HG03039 (cell line): ENCODE results near the gene TP63.

ENCODE experiments used
- ATAC-seq: cut with Tn5 transposase; IDR thresholded peaks from one replicate; pipeline ENCODE4 v1.9.1; 2021; ENCODE audit warnings: mild to moderate bottlenecking, moderate library complexity; ENCODE audit not compliant: unreplicated experiment

The TP63 gene

DNA sequence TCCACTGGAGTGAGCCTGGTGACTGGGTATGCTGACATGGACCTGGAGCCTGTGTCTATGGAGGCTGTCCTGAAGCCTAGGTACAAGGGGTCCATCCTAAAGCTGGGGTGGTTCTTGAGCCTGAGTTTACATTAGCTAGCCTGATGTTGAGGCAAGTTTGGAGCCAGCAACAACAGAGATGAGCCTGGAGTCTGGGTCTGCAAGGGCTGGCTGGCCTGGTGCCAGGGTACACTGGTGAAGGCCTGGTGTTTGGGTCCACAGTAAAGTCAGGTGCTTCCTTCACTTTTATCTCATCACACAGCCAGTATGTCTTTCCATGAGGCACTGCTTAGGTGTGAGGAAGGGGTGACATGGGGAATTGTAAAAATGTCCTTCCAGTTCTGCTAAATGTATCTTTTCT is 49.5 kb downstream of the TP63 start:
- ATAC-seq = no peak

DNA sequence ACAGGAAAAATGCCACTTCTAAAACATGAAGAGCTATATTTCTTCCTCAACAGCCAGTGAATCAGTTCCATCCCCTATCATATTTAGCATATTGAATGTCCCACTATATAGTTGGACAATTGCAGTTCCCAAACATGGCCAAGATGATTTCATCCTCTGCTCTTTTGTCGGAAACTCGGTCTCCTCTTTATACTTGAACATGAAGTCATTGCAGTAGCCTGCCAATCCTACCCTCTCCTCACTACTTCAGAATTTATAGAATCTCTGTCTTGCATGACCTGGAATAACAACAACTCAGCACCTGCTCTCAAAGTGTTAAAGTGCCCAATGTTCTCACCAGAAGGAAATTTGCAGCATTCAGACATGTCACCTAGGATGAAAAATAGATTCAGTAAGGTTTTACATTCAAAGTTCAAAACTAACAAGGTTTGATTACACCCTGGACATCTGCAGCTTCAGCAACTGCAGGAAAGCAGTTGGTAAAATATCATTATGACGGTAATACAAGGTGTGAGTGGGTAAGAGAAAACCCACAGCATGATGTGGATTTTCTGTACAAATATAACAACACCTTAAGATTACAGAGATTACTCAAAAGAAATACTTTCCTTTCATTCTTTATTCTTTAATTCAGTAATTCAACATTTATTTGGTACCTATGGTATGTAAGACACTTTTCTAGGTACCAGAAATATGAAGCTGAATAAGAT is 52.5 kb downstream of the TP63 start:
- ATAC-seq = no peak

DNA sequence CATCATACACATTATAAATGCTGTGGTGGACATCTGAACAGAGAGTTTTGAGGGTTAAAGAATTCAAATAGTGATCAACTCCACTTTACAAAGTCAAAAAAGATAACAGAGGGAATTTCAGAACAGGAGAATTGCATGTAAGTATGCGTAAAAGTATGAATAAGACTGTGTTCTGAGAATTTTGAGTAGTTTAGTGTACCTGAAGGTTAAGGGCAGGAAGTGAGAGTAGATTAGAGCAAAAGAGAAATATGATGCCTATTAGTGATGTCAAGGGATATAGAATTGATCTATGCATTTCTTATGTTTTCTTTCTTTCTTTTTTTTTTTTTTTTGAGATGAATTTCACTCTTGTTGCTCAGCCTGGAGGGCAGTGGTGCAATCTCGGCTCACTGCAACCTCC is 53.1 kb downstream of the TP63 start:
- ATAC-seq = no peak

DNA sequence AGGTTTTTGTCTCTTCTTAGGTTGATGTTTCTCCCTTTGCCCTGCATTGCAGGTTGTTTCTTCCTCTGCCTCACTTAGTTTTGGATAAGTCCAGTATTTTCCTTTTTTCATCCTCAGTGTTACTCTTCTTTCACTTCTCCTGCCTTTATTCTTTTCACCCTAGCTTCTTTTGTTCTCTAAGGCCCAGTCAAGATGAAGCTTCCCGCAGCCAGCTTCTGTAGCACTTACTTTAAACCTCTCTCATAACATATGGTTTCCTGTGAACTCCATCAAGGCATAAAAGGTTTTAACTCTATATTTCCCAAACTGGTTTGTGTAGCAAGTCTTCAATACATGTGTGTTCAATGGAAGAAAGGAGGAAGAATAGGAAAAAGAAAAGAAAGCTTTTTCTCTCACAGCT is 54.1 kb downstream of the TP63 start:
- no peak for ATAC-seq

DNA sequence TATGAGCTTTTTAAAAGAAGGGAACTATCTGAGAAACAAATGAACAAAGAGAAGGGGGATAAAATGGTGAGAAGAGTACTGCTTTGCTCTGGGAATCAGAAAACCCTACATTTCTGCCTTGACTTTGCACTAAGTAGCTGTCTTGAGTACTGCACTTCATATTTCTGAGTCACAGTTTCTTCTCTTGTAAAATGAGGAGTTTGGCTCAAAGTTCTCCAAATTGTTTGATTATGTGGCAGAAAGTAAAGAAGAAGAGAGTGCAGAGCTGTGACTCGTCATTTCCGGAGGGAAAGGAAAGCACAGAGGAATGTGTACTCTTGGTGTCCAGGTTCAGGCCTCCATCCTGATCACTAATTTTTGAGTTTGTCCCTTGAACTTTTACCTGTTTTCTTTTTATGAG is 54.7 kb downstream of the TP63 start:
- no peak for ATAC-seq

DNA sequence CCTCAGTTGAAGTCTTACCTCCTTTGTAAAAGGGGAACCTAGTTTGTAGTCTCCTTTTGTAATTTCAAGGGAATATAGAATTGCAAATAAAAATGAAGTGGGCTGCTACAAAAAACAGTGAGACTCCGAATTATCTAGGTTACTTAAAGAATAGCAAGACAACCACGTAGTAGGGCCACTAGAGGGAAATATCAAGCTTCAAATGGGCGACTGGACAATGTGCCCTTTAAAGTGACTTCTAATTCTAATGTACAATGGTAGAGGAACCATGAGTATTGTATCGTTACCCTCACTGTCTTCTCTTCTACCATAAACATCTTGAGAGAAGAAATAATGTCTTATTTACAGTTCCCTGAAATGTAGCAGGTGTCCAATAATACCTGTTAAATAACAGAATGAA is 56.3 kb downstream of the TP63 start:
- ATAC-seq = no peak

DNA sequence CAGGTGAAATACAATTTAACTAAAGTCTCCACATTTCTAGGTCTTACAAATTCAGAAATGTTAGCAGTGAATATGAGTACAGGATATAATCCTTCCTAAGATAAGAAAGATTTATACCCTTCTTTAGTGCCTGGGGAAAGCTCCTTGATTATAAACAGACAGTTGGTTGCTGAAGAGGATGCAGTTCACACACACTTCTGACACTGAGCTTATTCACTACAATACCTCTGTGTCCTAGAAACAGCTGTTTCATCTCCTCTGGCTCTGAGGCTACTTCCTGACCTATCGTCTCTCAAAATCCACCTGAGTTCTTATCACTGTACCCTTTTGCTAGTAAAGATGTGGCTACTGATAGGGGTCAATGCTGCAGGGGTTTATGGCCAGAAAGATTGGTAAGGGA is 57.1 kb downstream of the TP63 start:
- no peak for ATAC-seq

DNA sequence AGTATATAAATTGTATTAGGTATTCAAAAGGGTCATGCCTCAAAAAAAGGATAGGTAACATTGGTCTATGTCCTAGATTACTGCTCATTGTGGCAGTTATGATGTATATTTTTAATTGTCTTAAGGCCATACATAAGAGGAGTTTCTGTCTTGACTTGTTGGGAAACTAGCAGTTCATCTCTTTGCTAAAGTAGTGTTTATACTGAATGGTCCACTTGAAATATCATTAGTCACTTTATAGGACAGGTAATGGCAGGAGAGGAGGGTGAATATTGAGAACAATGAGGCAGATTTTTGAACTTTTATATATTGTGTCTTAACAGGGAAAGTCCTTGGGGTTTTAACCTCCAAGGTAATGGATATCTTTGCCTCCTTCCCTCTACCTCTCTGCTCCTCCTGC is 58.4 kb downstream of the TP63 start:
- ATAC-seq = no peak

DNA sequence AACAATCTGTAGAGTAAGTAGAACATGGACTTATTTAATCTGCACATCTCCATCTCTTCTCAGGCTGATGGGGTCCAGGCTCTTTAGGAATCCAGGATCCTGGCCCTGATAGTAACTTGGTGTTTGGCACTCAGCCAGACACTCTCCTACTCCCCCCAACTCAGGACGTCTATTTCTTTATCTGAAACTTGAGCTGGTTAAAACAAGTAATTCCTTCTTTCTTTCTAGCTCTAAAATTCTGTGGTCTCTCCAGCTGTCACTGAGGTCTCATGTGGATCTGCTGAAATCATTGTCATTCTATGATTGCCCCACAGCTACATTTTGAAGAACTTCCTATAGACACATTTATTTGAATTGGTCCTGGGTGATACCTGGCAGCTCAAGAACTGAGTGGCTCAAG is 59.0 kb downstream of the TP63 start:
- ATAC-seq = no peak

DNA sequence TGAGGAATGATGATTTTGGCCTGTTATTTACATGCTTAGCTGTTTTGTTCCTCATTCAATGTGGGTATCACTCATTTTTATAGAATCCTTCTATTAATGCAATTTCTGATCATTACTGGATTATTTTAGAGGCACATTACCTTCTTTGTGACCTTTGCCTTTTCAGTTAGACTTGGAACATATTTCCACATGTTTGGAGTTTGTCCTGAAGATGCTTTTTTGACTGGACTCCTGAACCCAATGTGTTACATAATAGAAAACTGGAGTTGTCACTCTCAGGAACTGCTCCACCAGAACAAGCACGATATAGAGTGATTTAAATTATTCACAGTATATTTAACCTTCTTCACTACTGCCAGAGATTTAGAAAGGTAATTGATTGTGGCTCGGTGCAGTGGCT is 59.5 kb downstream of the TP63 start:
- no peak for ATAC-seq

DNA sequence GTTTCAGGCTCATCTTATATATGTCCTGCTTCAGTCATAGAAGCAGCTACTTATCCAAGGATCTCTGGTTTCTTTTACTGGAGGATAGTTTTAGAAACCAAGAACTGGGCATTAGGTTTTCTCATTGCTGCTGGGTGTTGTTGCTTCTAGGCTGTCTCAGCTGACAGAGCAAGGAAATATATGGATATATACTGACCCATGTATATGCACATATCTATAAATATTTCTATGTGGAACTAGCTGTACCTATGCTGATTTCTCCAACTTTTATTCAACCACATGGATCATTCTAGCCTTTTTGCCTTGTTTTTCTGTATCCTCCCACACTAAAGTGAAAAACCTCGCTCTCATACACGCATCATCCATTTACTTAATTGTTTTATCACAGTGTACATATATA is 64.2 kb downstream of the TP63 start:
- ATAC-seq = no peak

DNA sequence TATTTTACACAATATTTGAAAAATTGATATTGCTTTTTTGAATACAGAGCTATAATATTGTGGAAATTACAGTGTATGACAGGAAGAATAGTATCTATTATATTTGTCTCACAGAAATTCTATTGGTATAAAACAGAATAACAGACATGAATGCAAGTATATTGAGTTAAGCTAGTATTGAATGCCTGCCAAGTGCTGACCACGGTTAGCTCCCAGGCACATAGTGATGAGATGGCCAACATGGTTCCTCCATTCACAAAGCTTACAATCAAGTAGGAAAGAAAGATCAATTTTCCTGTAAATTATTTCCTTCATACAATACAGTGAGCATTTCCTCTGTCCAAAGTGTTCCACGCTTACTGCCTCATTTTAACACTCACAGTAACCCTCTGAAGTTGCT is 67.6 kb downstream of the TP63 start:
- ATAC-seq = no peak

DNA sequence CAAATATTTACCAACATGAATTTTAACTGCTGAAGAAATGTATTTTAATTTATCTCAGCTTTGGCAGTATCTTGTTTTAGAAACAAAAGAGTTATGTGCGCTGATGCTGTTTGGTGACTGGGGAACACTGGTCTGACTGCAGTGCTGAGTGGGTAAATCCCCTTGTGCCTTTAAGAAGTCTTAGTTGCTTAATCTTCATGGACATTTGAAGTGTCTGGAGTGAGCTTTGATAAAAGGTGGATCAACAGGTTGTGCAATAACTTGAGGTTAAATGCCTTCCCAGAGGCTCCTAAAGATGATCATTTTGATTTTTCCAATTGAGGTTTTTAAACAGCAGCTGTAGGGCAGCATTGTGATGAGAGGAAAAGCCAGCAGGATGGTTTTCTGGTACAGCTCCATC is 68.7 kb downstream of the TP63 start:
- no peak for ATAC-seq

DNA sequence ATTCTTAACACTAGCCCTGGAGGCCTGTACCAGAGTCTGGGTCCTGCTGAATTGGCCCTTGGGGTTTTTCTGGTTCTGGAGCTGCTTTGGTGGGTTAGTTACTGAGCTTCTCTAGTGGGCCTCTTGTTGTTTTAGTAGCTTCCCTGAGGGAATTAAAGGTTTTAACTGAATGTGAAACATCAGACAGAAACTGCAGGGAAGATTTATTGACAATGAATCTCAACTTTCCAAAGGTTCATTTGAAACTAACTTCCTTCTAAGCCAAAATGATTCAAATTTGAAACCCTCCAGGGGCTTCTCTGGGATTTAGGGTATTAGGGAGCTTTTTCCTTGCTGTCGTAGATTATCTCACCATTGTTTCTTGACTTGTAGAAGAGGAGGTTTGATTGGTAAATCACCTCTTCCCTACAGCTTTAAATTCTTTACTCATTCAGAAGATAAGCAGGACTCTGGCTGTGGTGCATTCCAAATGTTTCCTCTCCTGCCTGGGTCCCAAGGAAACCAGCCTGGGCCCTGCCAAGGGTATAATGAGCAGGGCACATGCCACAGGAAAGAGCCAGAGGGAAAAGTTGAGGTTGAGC is 71.0 kb downstream of the TP63 start:
- no peak for ATAC-seq

DNA sequence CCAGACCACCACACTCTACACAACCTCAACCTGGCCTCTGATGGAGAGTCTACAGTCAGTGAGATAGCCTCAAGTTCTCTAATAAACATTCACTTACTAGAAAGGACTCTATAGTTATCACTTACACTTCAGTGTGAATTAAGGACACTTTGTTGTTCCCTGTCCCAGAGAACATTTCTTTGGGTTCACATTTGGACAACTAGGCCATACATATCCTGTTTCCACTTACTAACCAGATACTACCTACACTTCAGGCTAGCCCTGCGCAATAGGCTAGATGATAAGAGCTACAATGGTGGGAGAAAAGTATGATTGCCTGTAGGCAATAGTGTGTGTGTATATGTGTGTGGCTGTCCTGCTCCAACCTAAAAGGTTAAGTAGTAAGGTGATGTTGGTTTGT is 72.7 kb downstream of the TP63 start:
- ATAC-seq = no peak

DNA sequence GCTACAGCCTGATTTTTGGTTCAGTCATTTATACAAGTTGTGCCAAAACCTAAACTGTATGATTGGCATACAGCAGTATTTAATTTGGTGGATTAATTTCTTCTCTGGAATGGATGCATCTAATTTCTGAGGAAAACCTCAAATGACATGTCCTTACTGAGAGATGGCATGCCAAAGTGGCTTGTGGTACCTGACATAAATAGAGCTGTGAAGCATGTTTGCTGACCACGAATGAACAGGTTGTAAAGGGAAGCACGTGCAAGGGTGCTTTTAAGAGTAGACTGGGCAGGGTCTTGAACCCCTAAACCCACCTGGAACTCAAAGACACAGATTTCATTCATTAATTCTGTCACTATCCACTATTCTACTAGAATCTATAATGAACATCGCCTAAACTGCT is 77.2 kb downstream of the TP63 start:
- no peak for ATAC-seq

DNA sequence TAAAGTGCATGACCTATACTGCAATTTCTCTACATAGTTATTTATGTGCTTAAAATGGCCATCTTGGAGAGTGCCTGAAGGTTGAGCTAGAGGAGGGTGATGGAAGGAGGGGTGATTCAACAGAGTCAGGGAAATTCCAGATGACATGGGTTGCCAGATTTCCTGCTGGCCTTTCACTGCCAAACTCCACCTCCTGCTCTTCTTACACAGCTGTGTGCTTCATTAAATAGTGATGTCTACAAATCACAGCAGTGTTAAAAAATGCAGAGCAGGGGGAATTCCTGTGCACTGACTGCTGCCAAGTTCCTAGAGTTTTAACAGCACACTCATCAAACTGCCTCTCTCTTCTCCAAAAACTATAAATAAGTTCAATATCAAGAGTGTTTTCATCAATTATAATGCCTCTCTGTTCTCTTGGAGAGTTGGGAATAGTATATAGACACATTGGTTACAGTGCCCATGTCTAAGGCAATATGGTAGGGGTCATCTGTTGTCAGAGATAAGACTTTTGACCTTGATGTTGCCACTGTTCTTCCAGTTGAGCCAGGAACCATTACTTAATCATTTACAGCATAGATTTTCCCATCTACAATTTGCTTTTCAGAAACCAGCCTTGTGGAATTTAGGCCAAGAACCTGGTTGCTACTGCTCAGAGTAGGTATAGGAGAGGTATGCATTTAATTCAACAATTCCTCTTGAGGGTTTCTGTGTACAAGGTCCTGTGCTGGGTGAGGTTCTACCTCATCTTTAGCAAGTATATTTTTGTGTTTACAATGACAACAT is 79.6 kb downstream of the TP63 start:
- no peak for ATAC-seq

DNA sequence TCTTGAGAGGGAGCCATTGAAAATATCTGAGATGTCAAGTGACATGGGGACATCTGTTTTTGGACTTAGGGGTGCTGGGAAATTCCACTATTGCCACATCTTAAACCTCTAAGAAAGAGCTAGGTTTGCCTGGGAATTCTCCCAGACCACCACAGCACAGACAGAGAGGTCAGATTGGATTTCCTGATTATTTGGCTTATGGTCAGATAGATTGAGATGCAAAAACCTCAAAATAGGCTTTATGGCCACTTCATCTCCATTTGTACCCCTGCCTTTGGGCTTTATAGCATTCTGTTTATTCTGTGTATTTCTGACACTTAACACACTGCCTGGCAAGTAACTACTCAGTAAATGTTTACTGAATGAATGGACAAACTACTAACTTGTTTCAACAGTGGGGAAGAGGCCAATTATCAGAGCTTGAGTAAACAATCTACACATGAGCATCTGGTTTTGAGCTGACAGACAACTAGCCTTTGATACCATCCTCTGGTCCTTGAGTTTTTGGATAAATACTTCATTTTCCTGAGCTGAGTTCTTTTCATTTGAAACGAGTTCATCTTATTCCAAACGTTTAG is 81.8 kb downstream of the TP63 start:
- ATAC-seq = no peak

DNA sequence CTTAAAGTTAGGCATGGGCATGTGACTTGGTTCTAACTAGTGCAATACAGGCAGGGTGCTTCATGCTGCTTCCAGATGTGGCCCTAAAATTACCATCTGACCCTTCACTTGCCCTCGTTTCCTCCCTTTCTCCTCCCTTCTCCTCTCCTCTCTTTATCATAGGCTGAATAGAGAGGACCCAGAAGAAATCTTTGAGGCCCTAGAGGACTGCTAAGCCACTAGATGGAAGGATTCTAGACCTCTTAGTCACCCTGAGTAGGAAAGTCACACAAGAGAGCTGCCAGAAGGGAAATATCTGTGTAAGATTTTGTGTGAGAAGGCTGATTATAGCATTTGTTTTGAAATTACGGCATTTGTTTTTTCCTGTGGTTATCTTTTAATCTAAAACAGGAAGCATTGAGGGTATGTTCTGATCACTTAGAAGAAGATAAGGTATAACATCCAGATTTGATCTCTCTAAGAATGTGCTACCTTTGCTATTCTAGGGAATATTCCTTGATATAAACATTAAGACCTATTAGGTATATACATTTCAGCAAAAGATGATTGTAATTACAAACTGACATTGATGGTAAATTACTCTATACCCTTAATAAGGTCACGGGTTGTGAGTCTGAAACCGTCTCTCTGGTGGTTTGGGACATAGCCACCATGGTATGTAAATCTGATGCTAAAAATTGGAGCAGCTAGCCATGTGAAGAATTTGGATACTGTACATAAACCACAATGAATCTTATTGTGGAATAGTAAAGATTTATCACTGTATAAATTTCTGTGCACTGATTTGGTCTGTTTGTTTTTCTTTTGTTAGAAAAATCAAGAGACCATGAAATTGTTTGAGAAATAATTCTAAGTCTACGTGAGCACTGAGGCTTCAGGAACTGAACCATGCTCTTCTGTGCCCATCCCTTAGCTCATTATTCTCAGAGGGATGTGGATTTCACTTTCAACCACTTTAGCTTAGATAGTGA is 84.1 kb downstream of the TP63 start:
- ATAC-seq = no peak

DNA sequence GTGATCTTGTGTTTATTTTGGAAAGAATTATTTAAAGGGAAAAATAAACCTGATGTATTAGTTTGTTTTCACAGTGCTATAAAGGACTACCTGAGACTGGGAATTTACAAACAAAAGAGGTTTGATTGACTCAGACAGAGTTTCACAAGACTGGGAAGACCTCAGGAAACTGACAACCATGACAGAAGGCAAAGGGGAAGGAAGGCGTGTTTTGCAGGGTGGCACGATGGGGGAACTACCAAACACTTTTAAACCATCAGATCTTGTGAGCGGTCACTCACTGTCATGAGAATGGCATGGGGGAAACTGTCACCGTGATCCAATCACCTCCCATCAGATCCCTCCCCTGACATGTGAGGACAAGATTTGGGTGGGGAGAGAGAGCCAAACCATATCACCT is 87.0 kb downstream of the TP63 start:
- ATAC-seq = no peak
